ENCODE results near the gene GON4L. TPM values are rescaled to one million over a fixed set of nuclear protein-coding genes. Genes with fewer than 3 reads are reported as not detected.
"Not testable (repeated sequence)": the region's sequence is repeated elsewhere in the genome, so short reads cannot be mapped to it uniquely, and the experiment has no call there.

GON4L gene
- total and polyA plus RNA-seq, 8 donors: 9.3 to 68.7 (median 39.0) TPM

- 75 to 87% (median 79%) methylated on average over 5 of the region's 5 CpGs for WGBS, 5 donors
- Histone ChIP-seq H3K4me1 (peaks cover 0 to 10% (median 3%) of the 10 kb centered on the region in 4 donors), H3K9me3 (no peaks in the 10 kb centered on the region), H3K27me3 (no peaks in the 10 kb centered on the region), H3K4me3 (no peak overlapping the region), H3K27ac (no peak overlapping the region), H3K36me3 (peaks cover 7 to 43% (median 32%) of the 10 kb centered on the region in 4 donors)
- no peak for TF ChIP-seq EP300 (IDR thresholded peaks at IDR 0.05)
- no peak for TF ChIP-seq POLR2AphosphoS5 (IDR thresholded peaks at IDR 0.05)
- TF ChIP-seq POLR2A (IDR thresholded peaks at IDR 0.05): no peak
- no peak for TF ChIP-seq CTCF (IDR thresholded peaks at IDR 0.05)
- intact Hi-C loops (cut with DNase I; ENCODE audit: low total_unique reads): no loop called here
- no peak for DNase-seq
Measured at GRCh38 chr1:155840386-155840785, 16.6 kb downstream of the GON4L start.

GRCh38 chr1:155835548-155835947, 21.5 kb downstream of the GON4L start:
- peaks cover 0 to 7% (median 0%) of the 10 kb centered on the region in 4 donors for H3K4me1 ChIP-seq
- H3K27ac ChIP-seq: no peak overlapping the region
- no peak for DNase-seq
- 95 to 97% (median 96%) methylated on average over 6 of the region's 6 CpGs for WGBS, 5 donors
- intact Hi-C loops (cut with DNase I; ENCODE audit: low total_unique reads): no loop called here
- TF ChIP-seq EP300 (IDR thresholded peaks at IDR 0.05): no peak
- TF ChIP-seq CTCF (IDR thresholded peaks at IDR 0.05): no peak
- no peak for TF ChIP-seq POLR2AphosphoS5 (IDR thresholded peaks at IDR 0.05)
- no peak for TF ChIP-seq POLR2A (IDR thresholded peaks at IDR 0.05)
- H3K27me3 ChIP-seq: no peaks in the 10 kb centered on the region
- no peaks in the 10 kb centered on the region for H3K9me3 ChIP-seq
- H3K4me3 ChIP-seq: no peak overlapping the region
- H3K36me3 ChIP-seq: peaks cover 0 to 18% (median 3%) of the 10 kb centered on the region in 4 donors

- H3K4me3 ChIP-seq; intact Hi-C loops (cut with DNase I; ENCODE audit: low total_unique reads); H3K4me1 ChIP-seq; DNase-seq; H3K27ac ChIP-seq; H3K9me3 ChIP-seq; H3K27me3 ChIP-seq: not testable (repeated sequence)
- 88 to 96% (median 91%) methylated on average over 7 to 9 of the region's 9 CpGs for WGBS, 5 donors
- H3K36me3 ChIP-seq: peaks cover 0 to 18% (median 0%) of the 10 kb centered on the region in 4 donors
Measured at GRCh38 chr1:155834927-155835399, 22.1 kb downstream of the GON4L start.

GRCh38 chr1:155834296-155834926, 22.6 kb downstream of the GON4L start:
- peaks cover 0 to 7% (median 0%) of the 10 kb centered on the region in 4 donors for H3K4me1 ChIP-seq
- H3K9me3 ChIP-seq: no peaks in the 10 kb centered on the region
- TF ChIP-seq EP300 (IDR thresholded peaks at IDR 0.05) (no peak), POLR2A (IDR thresholded peaks at IDR 0.05) (no peak), CTCF (IDR thresholded peaks at IDR 0.05) (no peak), POLR2AphosphoS5 (IDR thresholded peaks at IDR 0.05) (no peak)
- H3K4me3 ChIP-seq: no peak overlapping the region
- intact Hi-C loops (cut with DNase I; ENCODE audit: low total_unique reads): no loop called here
- no peaks in the 10 kb centered on the region for H3K27me3 ChIP-seq
- no peak for DNase-seq
- H3K36me3 ChIP-seq: peaks cover 0 to 18% (median 0%) of the 10 kb centered on the region in 4 donors
- H3K27ac ChIP-seq: no peak overlapping the region
- WGBS, 5 donors: 95 to 98% (median 96%) methylated on average over 9 to 11 of the region's 11 CpGs

GRCh38 chr1:155833665-155834295, 23.2 kb downstream of the GON4L start:
- no peak for DNase-seq
- 83 to 100% (median 92%) methylated on average over 1 of the region's 1 CpG for WGBS, 5 donors
- Histone ChIP-seq H3K4me1 (peaks cover 0 to 7% (median 0%) of the 10 kb centered on the region in 4 donors), H3K4me3 (no peak overlapping the region), H3K36me3 (peaks cover 0 to 18% (median 0%) of the 10 kb centered on the region in 4 donors), H3K27ac (no peak overlapping the region), H3K27me3 (no peaks in the 10 kb centered on the region), H3K9me3 (no peaks in the 10 kb centered on the region)
- TF ChIP-seq POLR2AphosphoS5 (IDR thresholded peaks at IDR 0.05) (no peak), POLR2A (IDR thresholded peaks at IDR 0.05) (no peak), EP300 (IDR thresholded peaks at IDR 0.05) (no peak)
- intact Hi-C loops (cut with DNase I; ENCODE audit: low total_unique reads): no loop called here
